Measurements from ENCODE around the gene TMC4. TPM values are rescaled to one million over a fixed set of nuclear protein-coding genes. Genes with fewer than 3 reads are reported as not detected.

Gene TMC4
- total and polyA plus RNA-seq, 4 donors: 26.1 to 81.0 (median 33.9) TPM

DNA sequence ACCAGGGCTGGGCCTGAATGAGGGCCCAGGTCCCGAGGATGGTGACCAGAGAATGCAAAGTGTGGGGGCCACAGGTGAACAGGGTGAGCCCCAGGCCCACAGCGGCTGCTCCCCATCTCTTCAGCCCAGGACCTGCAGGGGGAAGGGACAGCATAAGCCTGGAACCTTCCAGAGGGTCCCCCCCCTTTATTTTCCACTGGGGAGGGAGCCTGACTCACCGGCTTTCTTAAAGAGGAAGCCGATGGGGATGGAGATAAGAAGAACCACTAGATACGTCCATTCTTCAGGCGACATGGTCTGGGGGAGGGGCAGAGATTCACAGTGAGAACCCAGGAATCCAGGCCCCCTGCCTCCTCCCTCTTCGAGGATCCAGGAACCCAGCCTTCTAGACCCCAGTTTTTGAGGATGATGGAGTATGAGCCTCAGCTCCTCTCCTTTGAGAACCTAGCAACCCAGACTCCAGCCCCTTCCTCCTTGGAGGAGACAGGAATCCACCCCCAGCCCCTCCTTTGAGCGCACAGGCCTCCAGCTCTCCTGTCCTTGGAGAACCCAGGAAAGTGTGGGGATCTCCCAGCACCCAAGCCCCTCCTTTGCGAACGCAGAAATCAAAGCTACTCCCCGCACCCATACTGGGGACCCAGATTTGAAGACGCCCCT is 15.4 kb upstream of the TMC4 start:
- 9 to 18% methylated on average over 12 of the region's 12 CpGs for WGBS, 2 donors
- no peak for ATAC-seq (ENCODE audit: insufficient read depth, low FRiP score)
- Histone ChIP-seq H3K4me3 (no peak overlapping the region), H3K9me3 (ENCODE audit: control insufficient read depth in 4 of 4, insufficient read depth in 3 of 4, low read length in 3 of 4) (no peaks in the 10 kb centered on the region), H3K4me1 (ENCODE audit: control insufficient read depth in 5 of 5, insufficient read depth in 5 of 5, low read length in 5 of 5) (peaks cover 0 to 21% (median 8%) of the 10 kb centered on the region in 5 donors), H3K9ac (ENCODE audit: insufficient read depth in 1 of 2, low read length in 2 of 2) (peak overlapping the region; percentile 56 to 76), H3K27ac (ENCODE audit: low read depth in 1 of 2, low read length in 1 of 2) (peak overlapping the region; percentile 81 to 96), H3K36me3 (ENCODE audit: control insufficient read depth in 4 of 4, insufficient read depth in 4 of 4, low read length in 4 of 4) (peaks cover 0 to 18% (median 11%) of the 10 kb centered on the region in 4 donors), H3K27me3 (ENCODE audit: control insufficient read depth in 3 of 3, insufficient read depth in 3 of 3, low read length in 2 of 3) (no peaks in the 10 kb centered on the region)
- peak in 1 of 3 donors; percentile 15 for DNase-seq
- TF ChIP-seq, protein P1, sequence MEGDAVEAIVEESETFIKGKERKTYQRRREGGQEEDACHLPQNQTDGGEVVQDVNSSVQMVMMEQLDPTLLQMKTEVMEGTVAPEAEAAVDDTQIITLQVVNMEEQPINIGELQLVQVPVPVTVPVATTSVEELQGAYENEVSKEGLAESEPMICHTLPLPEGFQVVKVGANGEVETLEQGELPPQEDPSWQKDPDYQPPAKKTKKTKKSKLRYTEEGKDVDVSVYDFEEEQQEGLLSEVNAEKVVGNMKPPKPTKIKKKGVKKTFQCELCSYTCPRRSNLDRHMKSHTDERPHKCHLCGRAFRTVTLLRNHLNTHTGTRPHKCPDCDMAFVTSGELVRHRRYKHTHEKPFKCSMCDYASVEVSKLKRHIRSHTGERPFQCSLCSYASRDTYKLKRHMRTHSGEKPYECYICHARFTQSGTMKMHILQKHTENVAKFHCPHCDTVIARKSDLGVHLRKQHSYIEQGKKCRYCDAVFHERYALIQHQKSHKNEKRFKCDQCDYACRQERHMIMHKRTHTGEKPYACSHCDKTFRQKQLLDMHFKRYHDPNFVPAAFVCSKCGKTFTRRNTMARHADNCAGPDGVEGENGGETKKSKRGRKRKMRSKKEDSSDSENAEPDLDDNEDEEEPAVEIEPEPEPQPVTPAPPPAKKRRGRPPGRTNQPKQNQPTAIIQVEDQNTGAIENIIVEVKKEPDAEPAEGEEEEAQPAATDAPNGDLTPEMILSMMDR (IDR thresholded peaks at IDR 0.05; ENCODE audit: control extremely low read depth, extremely low read depth): no peak

DNA sequence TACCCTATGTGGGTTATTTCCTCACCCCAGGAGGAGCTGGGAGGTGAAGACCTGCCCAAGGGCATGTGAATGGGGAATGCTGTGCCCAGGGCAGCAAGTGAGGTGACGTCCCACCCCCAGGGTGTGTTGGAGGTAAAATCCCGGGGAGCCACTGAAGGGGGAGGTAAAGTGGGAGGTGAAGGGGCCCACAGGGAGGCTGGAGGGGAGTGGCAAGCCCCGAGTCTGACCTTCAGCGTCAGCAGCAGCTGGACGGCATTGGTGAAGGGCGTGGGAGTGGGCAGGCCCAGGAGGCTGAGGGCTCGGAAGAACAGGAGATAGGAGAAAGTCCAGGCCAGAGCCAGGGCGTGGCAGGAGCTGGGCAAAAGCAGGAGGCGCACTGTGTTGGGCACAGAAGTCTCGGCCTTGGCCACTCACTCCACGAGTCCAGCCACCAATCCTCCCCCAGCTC is 14.0 kb upstream of the TMC4 start:
- Histone ChIP-seq H3K27ac (ENCODE audit: low read depth in 1 of 2, low read length in 1 of 2) (no peak overlapping the region), H3K9me3 (ENCODE audit: control insufficient read depth in 4 of 4, insufficient read depth in 3 of 4, low read length in 3 of 4) (no peaks in the 10 kb centered on the region), H3K27me3 (ENCODE audit: control insufficient read depth in 3 of 3, insufficient read depth in 3 of 3, low read length in 2 of 3) (no peaks in the 10 kb centered on the region), H3K4me1 (ENCODE audit: control insufficient read depth in 5 of 5, insufficient read depth in 5 of 5, low read length in 5 of 5) (peaks cover 0 to 15% (median 6%) of the 10 kb centered on the region in 5 donors), H3K4me3 (no peak overlapping the region), H3K9ac (ENCODE audit: insufficient read depth in 1 of 2, low read length in 2 of 2) (no peak overlapping the region), H3K36me3 (ENCODE audit: control insufficient read depth in 4 of 4, insufficient read depth in 4 of 4, low read length in 4 of 4) (peaks cover 0 to 15% (median 6%) of the 10 kb centered on the region in 4 donors)
- WGBS, 2 donors: 92 to 93% methylated on average over 11 of the region's 11 CpGs
- no peak for DNase-seq
- TF ChIP-seq, protein P1 (IDR thresholded peaks at IDR 0.05; ENCODE audit: control extremely low read depth, extremely low read depth): no peak
- ATAC-seq (ENCODE audit: insufficient read depth, low FRiP score): no peak

DNA sequence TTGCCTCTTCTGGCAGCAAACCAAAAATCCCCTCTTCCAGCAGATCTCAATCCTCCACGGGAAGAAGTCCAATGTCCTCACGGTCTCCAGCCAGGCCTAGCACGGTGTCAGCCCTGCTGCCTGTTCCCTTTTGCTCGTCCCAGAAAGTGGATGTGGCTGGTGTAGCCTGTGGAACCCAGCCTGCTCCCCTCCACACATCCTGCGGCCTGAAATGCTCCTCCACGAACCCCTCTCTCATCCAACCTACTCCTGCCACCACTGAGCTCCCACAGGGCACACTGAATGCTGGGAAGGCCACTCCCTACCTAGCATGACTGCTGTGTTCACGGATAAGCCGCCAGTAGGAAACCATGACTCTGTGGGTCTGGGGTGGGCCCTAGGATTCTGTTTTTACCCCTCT is 13.4 kb upstream of the TMC4 start:
- 87 to 90% methylated on average over 8 of the region's 8 CpGs for WGBS, 2 donors
- ATAC-seq (ENCODE audit: insufficient read depth, low FRiP score): no peak
- TF ChIP-seq, protein P1 (IDR thresholded peaks at IDR 0.05; ENCODE audit: control extremely low read depth, extremely low read depth): no peak
- Histone ChIP-seq H3K36me3 (ENCODE audit: control insufficient read depth in 4 of 4, insufficient read depth in 4 of 4, low read length in 4 of 4) (peaks cover 0 to 16% (median 6%) of the 10 kb centered on the region in 4 donors), H3K9ac (ENCODE audit: insufficient read depth in 1 of 2, low read length in 2 of 2) (no peak overlapping the region), H3K9me3 (ENCODE audit: control insufficient read depth in 4 of 4, insufficient read depth in 3 of 4, low read length in 3 of 4) (no peaks in the 10 kb centered on the region), H3K27ac (ENCODE audit: low read depth in 1 of 2, low read length in 1 of 2) (no peak overlapping the region), H3K4me1 (ENCODE audit: control insufficient read depth in 5 of 5, insufficient read depth in 5 of 5, low read length in 5 of 5) (peaks cover 0 to 10% (median 4%) of the 10 kb centered on the region in 5 donors), H3K4me3 (no peak overlapping the region), H3K27me3 (ENCODE audit: control insufficient read depth in 3 of 3, insufficient read depth in 3 of 3, low read length in 2 of 3) (no peaks in the 10 kb centered on the region)
- DNase-seq: no peak
